HepG2 (cell line): Measurements from ENCODE around the gene KAT7. TPM values are rescaled to one million over a fixed set of nuclear protein-coding genes. Genes with fewer than 3 reads are reported as not detected.

Source experiments
- AHR ChIP-seq: IDR thresholded peaks from 2 replicates; pipeline ENCODE4 v1.6.1; 2018; ENCODE audit warnings: missing genetic modification reagents, missing compliant biosample characterization
- CENPBD1 ChIP-seq: sonication (generic); formaldehyde crosslinking; IDR thresholded peaks from 2 replicates; pipeline ENCODE4 v1.8.0; 2022; ENCODE audit warnings: missing genetic modification reagents, low read depth, mild to moderate bottlenecking, borderline replicate concordance
- FOXC1 ChIP-seq: sonication (generic); formaldehyde crosslinking; IDR thresholded peaks from 2 replicates; pipeline ENCODE4 v1.8.0; 2022; ENCODE audit warnings: mild to moderate bottlenecking, missing genetic modification reagents, borderline replicate concordance
- HMG20B ChIP-seq: conservative IDR thresholded peaks from 2 replicates; pipeline ENCODE4 v1.6.1; 2016; ENCODE audit warnings: missing genetic modification reagents, missing compliant biosample characterization
- HNF1B ChIP-seq: sonication (generic); formaldehyde crosslinking; IDR thresholded peaks from 2 replicates; pipeline ENCODE4 v1.5.1; 2020; ENCODE audit warnings: mild to moderate bottlenecking, moderate library complexity, missing genetic modification reagents
- KAT8 ChIP-seq: IDR thresholded peaks from 2 replicates; pipeline ENCODE4 v1.6.1; 2016; ENCODE audit warnings: missing genetic modification reagents, missing compliant biosample characterization
- LCORL ChIP-seq, 2 experiments: fragments of 450-650 bp in 1 of 2; sonication (generic) in 1 of 2; formaldehyde crosslinking in 1 of 2; IDR thresholded peaks; 2 replicates each; pipeline versions ENCODE4 v1.5.0 to v1.6.1; 2017 to 2020; ENCODE audit warnings: antibody characterized with exemption in 1 of 2, missing genetic modification reagents in 1 of 2
- NFE2L2 ChIP-seq: fragments of 150-350 bp; IDR thresholded peaks from 2 replicates; pipeline ENCODE4 v1.6.1; 2014; ENCODE audit warnings: low read length
- RFX1 ChIP-seq: fragments of 450-650 bp; IDR thresholded peaks from 2 replicates; pipeline ENCODE4 v1.6.1; 2017
- SETDB1 ChIP-seq: sonication (generic); formaldehyde crosslinking; IDR thresholded peaks from 2 replicates; pipeline ENCODE4 v1.5.1; 2020; ENCODE audit warnings: missing genetic modification reagents, mild to moderate bottlenecking, borderline replicate concordance
- SOX5 ChIP-seq: IDR thresholded peaks from 2 replicates; pipeline ENCODE4 v1.6.1; 2016; ENCODE audit warnings: borderline replicate concordance
- TEAD2 ChIP-seq: sonication (generic); formaldehyde crosslinking; IDR thresholded peaks from 2 replicates; pipeline ENCODE4 v1.9.0; 2021; ENCODE audit warnings: missing genetic modification reagents
- TP53 ChIP-seq: sonication (generic); formaldehyde crosslinking; conservative IDR thresholded peaks from 2 replicates; pipeline ENCODE4 v1.4.0; 2020; ENCODE audit warnings: missing genetic modification reagents
- ZBTB34 ChIP-seq: sonication (generic); formaldehyde crosslinking; IDR thresholded peaks from 2 replicates; pipeline ENCODE4 v1.8.0; 2022; ENCODE audit warnings: mild to moderate bottlenecking, missing genetic modification reagents
- ZBTB44 ChIP-seq: sonication (generic); formaldehyde crosslinking; IDR thresholded peaks from 2 replicates; pipeline ENCODE4 v1.4.0; 2020; ENCODE audit warnings: missing genetic modification reagents
- ZMAT5 ChIP-seq: sonication (generic); formaldehyde crosslinking; IDR thresholded peaks from 2 replicates; pipeline ENCODE4 v1.5.0; 2020; ENCODE audit warnings: mild to moderate bottlenecking, low read depth, missing genetic modification reagents, borderline replicate concordance
- ZNF296 ChIP-seq: sonication (generic); formaldehyde crosslinking; conservative IDR thresholded peaks from 2 replicates; pipeline ENCODE4 v1.5.0; 2020; ENCODE audit warnings: mild to moderate bottlenecking, missing genetic modification reagents
- ZNF609 ChIP-seq: sonication (generic); formaldehyde crosslinking; IDR thresholded peaks from 2 replicates; pipeline ENCODE4 v1.4.0; 2020; ENCODE audit warnings: mild to moderate bottlenecking, missing genetic modification reagents, borderline replicate concordance
- polyA plus RNA-seq, 8 experiments: library from polyadenylated mRNA; depleted of rRNA in 3 of 8; stranded (reverse) in 7 of 8; unstranded in 1 of 8; fragments of >200 nt; fragmentation: Illumina TruSeq in 4 of 8; extraction: Trizol in 4 of 8; gene quantifications; 2 replicates each; pipeline versions ENCODE4 v1.2.1 to v1.2.3, GENCODE V29; 2011 to 2016; ENCODE audit warnings: low read depth in 4 of 8, missing spikeins in 1 of 8, mixed read lengths in 1 of 8; ENCODE audit not compliant: insufficient read depth in 1 of 8
- total RNA-seq, 5 experiments: library from RNA; depleted of rRNA; stranded (reverse); fragments of >200 nt; fragmentation: Illumina TruSeq; extraction: Trizol; gene quantifications; 2 replicates each; pipeline ENCODE4 v1.2.3, GENCODE V29; 2016; ENCODE audit warnings: low read depth in 1 of 5

The KAT7 gene
- total and polyA plus RNA-seq, 2 of the 13 experiments (the other 11 are each of a cell fraction or from before 2014, with no cell fraction given): 21.2 to 39.2 TPM

- no peak for TF ChIP-seq ZBTB44
- TF ChIP-seq FOXC1 (CRISPR knock-in tag): peak; percentile 95
- no peak for TF ChIP-seq ZBTB34
- 0 out of 2 replicates have a peak, but pooled peaks have one; percentile 46 for TF ChIP-seq TP53 (CRISPR knock-in tag)
- no peak for TF ChIP-seq SETDB1 (CRISPR knock-in tag)
- 0 out of 2 replicates have a peak, but pooled peaks have one; percentile 39 for TF ChIP-seq LCORL (IDR thresholded peaks at IDR 0.05)
- peak; percentile 86; the same call in 1 of the 2 replicates for TF ChIP-seq LCORL (CRISPR knock-in tag; IDR thresholded peaks at IDR 0.05)
- no peak for TF ChIP-seq ZMAT5 (CRISPR knock-in tag)
- TF ChIP-seq CENPBD1 (CRISPR knock-in tag): no peak
- TF ChIP-seq SOX5 (CRISPR knock-in tag): peak; percentile 60; the same call in 1 of the 2 replicates
- TF ChIP-seq HNF1B (CRISPR knock-in tag): peak; percentile 78; the same call in 1 of the 2 replicates
- TF ChIP-seq ZNF609 (CRISPR knock-in tag): no peak
- TF ChIP-seq HMG20B (CRISPR knock-in tag): no peak; the same call in 1 of the 2 replicates
- peak; percentile 98 for TF ChIP-seq AHR
- 0 out of 2 replicates have a peak, but pooled peaks have one; percentile 18 for TF ChIP-seq ZNF296 (CRISPR knock-in tag)
- TF ChIP-seq TEAD2: no peak
- TF ChIP-seq KAT8 (CRISPR knock-in tag): peak; percentile 99
- TF ChIP-seq NFE2L2: no peak
- TF ChIP-seq RFX1: no peak
Measured at GRCh38 chr17:49788478-49789242, at the start of gene KAT7 (continued).
